ENCODE measurements around the gene ATG10.

GRCh38 chr5:82277987-82278710, 306.3 kb downstream of the ATG10 start, which contains the start of gene RPS23:
- TF ChIP-seq CTCF (IDR thresholded peaks at IDR 0.05) (no peak), EZH2 (IDR thresholded peaks at IDR 0.05; ENCODE audit: borderline replicate concordance, insufficient read depth, low read depth, low read length, poor library complexity, severe bottlenecking) (no peak)
